ENCODE measurements around the gene CEP85L.

Gene CEP85L

GRCh38 chr6:118693562-118693961 lies 42.2 kb upstream of the CEP85L start:
- Histone ChIP-seq H3K14ac (ENCODE audit: low read length) (no peak overlapping the region), H3K4me1 (ENCODE audit: control insufficient read depth in 1 of 2, insufficient read depth in 2 of 2, low read length in 2 of 2) (no peaks in the 10 kb centered on the region), H3K18ac (ENCODE audit: low read length) (no peak overlapping the region), H2AFZ (ENCODE audit: insufficient read depth, low read length, poor library complexity) (no peak overlapping the region), H2AK5ac (ENCODE audit: low read length) (no peak overlapping the region), H3K36me3 (ENCODE audit: control insufficient read depth in 1 of 2, insufficient read depth in 2 of 2, low read length in 2 of 2) (no peaks in the 10 kb centered on the region), H3K23ac (ENCODE audit: low read length) (no peak overlapping the region), H3K27ac (ENCODE audit: low read depth, low read length) (no peak overlapping the region), H3K4me3 (ENCODE audit: low read depth, low read length) (no peak overlapping the region), H3K9me3 (ENCODE audit: insufficient read depth, low read depth, low read length) (no peaks in the 10 kb centered on the region), H4K12ac (ENCODE audit: low read depth, low read length) (no peak overlapping the region), H4K91ac (ENCODE audit: low read depth, low read length) (no peak overlapping the region), H2BK120ac (ENCODE audit: insufficient read depth, low read length, poor library complexity) (no peak overlapping the region), H3K79me1 (ENCODE audit: low read length) (no peaks in the 10 kb centered on the region), H2BK5ac (ENCODE audit: low read depth, low read length, poor library complexity) (no peak overlapping the region), H3K4me2 (ENCODE audit: low read length) (no peak overlapping the region), H4K8ac (ENCODE audit: low read depth, low read length) (no peak overlapping the region), H3K27me3 (ENCODE audit: insufficient read depth, low read length) (no peaks in the 10 kb centered on the region), H2BK12ac (ENCODE audit: low read length) (no peak overlapping the region), H3K79me2 (ENCODE audit: control insufficient read depth, insufficient read depth, low read length, poor library complexity) (no peaks in the 10 kb centered on the region), H3K9ac (ENCODE audit: low read length) (no peak overlapping the region), H3K4ac (ENCODE audit: low read depth, low read length) (no peak overlapping the region)
- no peak for DNase-seq
- WGBS (ENCODE audit: extremely low coverage, insufficient coverage, insufficient read length): no CpG with 5 or more reads among the region's 1 CpG

GRCh38 chr6:118685823-118686449 lies 34.5 kb upstream of the CEP85L start:
- Histone ChIP-seq H4K91ac (ENCODE audit: low read depth, low read length) (no peak overlapping the region), H3K4me1 (ENCODE audit: control insufficient read depth in 1 of 2, insufficient read depth in 2 of 2, low read length in 2 of 2) (peaks cover 0 to 1% of the 10 kb centered on the region in 2 experiments), H3K36me3 (ENCODE audit: control insufficient read depth in 1 of 2, insufficient read depth in 2 of 2, low read length in 2 of 2) (no peaks in the 10 kb centered on the region), H3K9me3 (ENCODE audit: insufficient read depth, low read depth, low read length) (no peaks in the 10 kb centered on the region), H3K27ac (ENCODE audit: low read depth, low read length) (no peak overlapping the region), H2BK12ac (ENCODE audit: low read length) (no peak overlapping the region), H3K27me3 (ENCODE audit: insufficient read depth, low read length) (no peaks in the 10 kb centered on the region), H3K4me3 (ENCODE audit: low read depth, low read length) (no peak overlapping the region), H3K79me2 (ENCODE audit: control insufficient read depth, insufficient read depth, low read length, poor library complexity) (no peaks in the 10 kb centered on the region), H3K9ac (ENCODE audit: low read length) (no peak overlapping the region), H2AFZ (ENCODE audit: insufficient read depth, low read length, poor library complexity) (no peak overlapping the region), H3K14ac (ENCODE audit: low read length) (no peak overlapping the region), H3K4ac (ENCODE audit: low read depth, low read length) (no peak overlapping the region), H3K4me2 (ENCODE audit: low read length) (no peak overlapping the region), H2BK5ac (ENCODE audit: low read depth, low read length, poor library complexity) (no peak overlapping the region), H3K18ac (ENCODE audit: low read length) (no peak overlapping the region), H4K8ac (ENCODE audit: low read depth, low read length) (no peak overlapping the region), H3K23ac (ENCODE audit: low read length) (no peak overlapping the region), H2BK120ac (ENCODE audit: insufficient read depth, low read length, poor library complexity) (no peak overlapping the region), H2AK5ac (ENCODE audit: low read length) (no peak overlapping the region), H4K12ac (ENCODE audit: low read depth, low read length) (no peak overlapping the region), H3K79me1 (ENCODE audit: low read length) (no peaks in the 10 kb centered on the region)
- no peak for DNase-seq
- no CpG with 5 or more reads among the region's 7 CpGs for WGBS (ENCODE audit: extremely low coverage, insufficient coverage, insufficient read length)

GRCh38 chr6:118683881-118684872 lies 32.8 kb upstream of the CEP85L start:
- no peak overlapping the region for H3K9ac ChIP-seq (ENCODE audit: low read length)
- H3K4ac ChIP-seq (ENCODE audit: low read depth, low read length): no peak overlapping the region
- H2AK5ac ChIP-seq (ENCODE audit: low read length): no peak overlapping the region
- no peak overlapping the region for H3K4me2 ChIP-seq (ENCODE audit: low read length)
- H3K18ac ChIP-seq (ENCODE audit: low read length): no peak overlapping the region
- WGBS (ENCODE audit: extremely low coverage, insufficient coverage, insufficient read length): no CpG with 5 or more reads among the region's 9 CpGs
- no peaks in the 10 kb centered on the region for H3K79me2 ChIP-seq (ENCODE audit: control insufficient read depth, insufficient read depth, low read length, poor library complexity)
- H2AFZ ChIP-seq (ENCODE audit: insufficient read depth, low read length, poor library complexity): no peak overlapping the region
- H3K4me1 ChIP-seq (ENCODE audit: control insufficient read depth in 1 of 2, insufficient read depth in 2 of 2, low read length in 2 of 2): peaks cover 0 to 1% of the 10 kb centered on the region in 2 experiments
- no peak overlapping the region for H3K27ac ChIP-seq (ENCODE audit: low read depth, low read length)
- no peaks in the 10 kb centered on the region for H3K36me3 ChIP-seq (ENCODE audit: control insufficient read depth in 1 of 2, insufficient read depth in 2 of 2, low read length in 2 of 2)
- H3K27me3 ChIP-seq (ENCODE audit: insufficient read depth, low read length): no peaks in the 10 kb centered on the region
- no peak overlapping the region for H2BK120ac ChIP-seq (ENCODE audit: insufficient read depth, low read length, poor library complexity)
- H3K23ac ChIP-seq (ENCODE audit: low read length): no peak overlapping the region
- H3K14ac ChIP-seq (ENCODE audit: low read length): no peak overlapping the region
- no peak overlapping the region for H2BK5ac ChIP-seq (ENCODE audit: low read depth, low read length, poor library complexity)
- H4K12ac ChIP-seq (ENCODE audit: low read depth, low read length): no peak overlapping the region
- no peak overlapping the region for H4K91ac ChIP-seq (ENCODE audit: low read depth, low read length)
- DNase-seq: peak; percentile 21 to 65
- no peaks in the 10 kb centered on the region for H3K79me1 ChIP-seq (ENCODE audit: low read length)
- H3K9me3 ChIP-seq (ENCODE audit: insufficient read depth, low read depth, low read length): no peaks in the 10 kb centered on the region
- H3K4me3 ChIP-seq (ENCODE audit: low read depth, low read length): no peak overlapping the region
- H2BK12ac ChIP-seq (ENCODE audit: low read length): no peak overlapping the region
- H4K8ac ChIP-seq (ENCODE audit: low read depth, low read length): no peak overlapping the region

- Histone ChIP-seq H4K12ac (ENCODE audit: low read depth, low read length) (no peak overlapping the region), H3K27ac (ENCODE audit: low read depth, low read length) (no peak overlapping the region), H2BK120ac (ENCODE audit: insufficient read depth, low read length, poor library complexity) (no peak overlapping the region), H3K23ac (ENCODE audit: low read length) (no peak overlapping the region), H4K8ac (ENCODE audit: low read depth, low read length) (no peak overlapping the region), H2BK12ac (ENCODE audit: low read length) (no peak overlapping the region), H3K4ac (ENCODE audit: low read depth, low read length) (no peak overlapping the region), H3K4me1 (ENCODE audit: control insufficient read depth in 1 of 2, insufficient read depth in 2 of 2, low read length in 2 of 2) (no peaks in the 10 kb centered on the region), H3K4me2 (ENCODE audit: low read length) (no peak overlapping the region), H3K18ac (ENCODE audit: low read length) (no peak overlapping the region), H4K91ac (ENCODE audit: low read depth, low read length) (no peak overlapping the region), H3K9ac (ENCODE audit: low read length) (no peak overlapping the region), H3K14ac (ENCODE audit: low read length) (no peak overlapping the region), H3K79me2 (ENCODE audit: control insufficient read depth, insufficient read depth, low read length, poor library complexity) (no peaks in the 10 kb centered on the region), H3K36me3 (ENCODE audit: control insufficient read depth in 1 of 2, insufficient read depth in 2 of 2, low read length in 2 of 2) (no peaks in the 10 kb centered on the region), H2AK5ac (ENCODE audit: low read length) (no peak overlapping the region), H2AFZ (ENCODE audit: insufficient read depth, low read length, poor library complexity) (no peak overlapping the region), H3K27me3 (ENCODE audit: insufficient read depth, low read length) (no peaks in the 10 kb centered on the region), H3K4me3 (ENCODE audit: low read depth, low read length) (no peak overlapping the region), H3K79me1 (ENCODE audit: low read length) (no peaks in the 10 kb centered on the region), H3K9me3 (ENCODE audit: insufficient read depth, low read depth, low read length) (no peaks in the 10 kb centered on the region), H2BK5ac (ENCODE audit: low read depth, low read length, poor library complexity) (no peak overlapping the region)
- no CpG with 5 or more reads among the region's 9 CpGs for WGBS (ENCODE audit: extremely low coverage, insufficient coverage, insufficient read length)
- no peak for DNase-seq
Measured at GRCh38 chr6:118680452-118681095, 29.2 kb upstream of the CEP85L start.
